NCI-H526 (cell line): ENCODE measurements around the gene FCF1.
A peak's percentile ranks its signal among the peaks of the same experiment; 100 is the strongest.

Experiments
- DNase-seq, 2 experiments: peaks; one replicate each; lab custom pipeline; 2025; lab: John Stamatoyannopoulos, UW

Gene FCF1

GRCh38 chr14:74712499-74713394, at the start of gene FCF1, which contains the start of gene AREL1:
Gene FCF1, plus strand, starts transcription at chr14:74713144. Its CDS starts 54 bp downstream, at chr14:74713198.
Gene AREL1, minus strand, starts transcription at chr14:74713080. Its CDS starts 27,465 bp downstream, at chr14:74685615.
- no peak for DNase-seq

GRCh38 chr14:74663884-74664283, 49.1 kb upstream of the FCF1 start:
- no peak for DNase-seq

GRCh38 chr14:74664717-74665116, 48.2 kb upstream of the FCF1 start:
- DNase-seq = no peak

- no peak for DNase-seq
Measured at GRCh38 chr14:74667758-74668157, 45.2 kb upstream of the FCF1 start.

- no peak for DNase-seq
Measured at GRCh38 chr14:74669256-74669655, 43.7 kb upstream of the FCF1 start.

- DNase-seq = no peak
Measured at GRCh38 chr14:74669846-74670245, 43.1 kb upstream of the FCF1 start.

GRCh38 chr14:74670726-74671411, 42.1 kb upstream of the FCF1 start:
- DNase-seq = no peak

- no peak for DNase-seq
Measured at GRCh38 chr14:74671789-74672188, 41.2 kb upstream of the FCF1 start.

- DNase-seq = no peak
Measured at GRCh38 chr14:74673768-74674167, 39.2 kb upstream of the FCF1 start.

- DNase-seq = no peak
Measured at GRCh38 chr14:74675219-74675618, 37.7 kb upstream of the FCF1 start.

- no peak for DNase-seq
Measured at GRCh38 chr14:74682169-74682952, 30.6 kb upstream of the FCF1 start.

GRCh38 chr14:74683406-74683805, 29.5 kb upstream of the FCF1 start:
- DNase-seq = no peak

- peak; percentile 56 to 69 for DNase-seq
Measured at GRCh38 chr14:74684434-74684833, 28.5 kb upstream of the FCF1 start.

GRCh38 chr14:74685056-74685455, 27.9 kb upstream of the FCF1 start:
- no peak for DNase-seq

- DNase-seq = peak in 1 of 2 experiments; percentile 19
Measured at GRCh38 chr14:74685921-74686678, 26.8 kb upstream of the FCF1 start.

GRCh38 chr14:74691456-74691855, 21.5 kb upstream of the FCF1 start:
- no peak for DNase-seq

GRCh38 chr14:74693191-74693590, 19.8 kb upstream of the FCF1 start:
- no peak for DNase-seq

GRCh38 chr14:74695406-74695805, 17.5 kb upstream of the FCF1 start:
- DNase-seq = no peak

- no peak for DNase-seq
Measured at GRCh38 chr14:74697011-74697410, 15.9 kb upstream of the FCF1 start.

- DNase-seq = no peak
Measured at GRCh38 chr14:74697543-74697942, 15.4 kb upstream of the FCF1 start.

- DNase-seq = no peak
Measured at GRCh38 chr14:74697976-74698375, 15.0 kb upstream of the FCF1 start.

GRCh38 chr14:74698465-74698864, 14.5 kb upstream of the FCF1 start:
- DNase-seq = no peak
